ENCODE results near the gene TENT5C.
A peak's percentile ranks its signal among the peaks of the same experiment; 100 is the strongest.
"Not testable (repeated sequence)": the region's sequence is repeated elsewhere in the genome, so short reads cannot be mapped to it uniquely, and the experiment has no call there.

TENT5C gene

DNA sequence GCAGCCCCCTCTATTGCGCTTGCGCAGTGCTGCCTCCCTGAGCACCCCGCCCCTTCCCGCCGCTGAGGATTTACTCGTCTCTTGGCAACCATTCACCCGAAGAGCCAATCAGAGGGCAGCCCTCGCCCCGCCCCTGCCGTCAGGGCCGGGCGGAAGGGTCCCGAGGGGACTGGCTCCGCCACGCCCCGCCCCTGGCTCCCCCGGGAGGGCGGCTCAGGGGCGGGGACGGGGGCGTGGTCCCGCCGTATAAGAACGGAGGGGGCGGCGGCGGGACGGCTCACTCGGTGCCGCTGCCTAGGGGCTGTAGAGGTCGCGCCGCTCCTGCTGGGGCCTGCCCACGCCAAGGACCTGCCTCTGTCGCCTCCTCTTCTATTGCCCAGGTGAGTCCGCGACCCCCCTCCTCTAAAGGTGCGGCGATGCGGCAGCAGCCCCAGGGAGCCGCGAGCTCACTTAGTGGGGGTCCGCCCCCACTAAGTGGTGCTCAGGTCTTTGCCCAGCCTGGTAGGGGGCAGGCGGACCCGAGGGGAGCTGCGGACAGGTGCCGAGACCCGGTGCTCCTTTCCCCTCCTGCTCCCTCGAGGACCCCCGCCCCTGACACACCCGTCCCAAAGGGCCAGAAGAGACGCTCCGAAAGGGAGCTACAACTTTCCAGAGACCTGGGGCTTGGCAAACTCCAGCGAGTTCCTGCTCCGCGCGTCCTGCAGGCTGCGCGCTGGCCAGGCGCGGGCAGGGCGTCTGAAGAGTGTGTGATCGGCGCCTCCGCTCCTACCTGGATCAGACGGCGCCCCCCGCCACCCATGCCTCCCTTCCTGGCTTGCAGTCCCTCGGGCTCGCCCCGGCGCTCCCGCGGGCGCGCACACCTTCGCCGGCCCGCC lies at the start of gene TENT5C:
Gene TENT5C, plus strand, starts transcription at position 275 of the 875 bp plus-strand sequence. CDS start 16,821 bp downstream, outside the sequence.
- DNase-seq (ENCODE audit: low read depth in 2 of 2), result peak; percentile 98

DNA sequence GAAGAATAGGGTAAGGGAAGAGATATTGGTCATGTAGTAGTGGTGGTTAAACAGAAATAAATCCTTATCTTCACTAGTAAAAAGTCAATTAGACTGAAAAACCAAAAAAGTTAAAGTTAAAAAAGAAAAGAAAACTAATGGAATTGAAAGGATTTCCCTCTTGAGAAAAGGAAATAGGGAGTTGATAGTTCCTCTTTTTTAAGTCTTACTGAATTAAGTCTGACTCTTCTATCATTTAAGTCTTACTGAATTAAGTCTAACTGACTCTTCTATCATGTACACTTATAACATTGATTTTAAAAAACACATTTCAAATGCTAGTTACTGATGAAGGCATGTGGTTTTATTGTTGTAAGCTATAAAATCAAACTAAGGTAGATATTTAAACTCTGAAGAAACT lies 49.5 kb upstream of the TENT5C start:
- DNase-seq (ENCODE audit: low read depth in 2 of 2), result no peak

DNA sequence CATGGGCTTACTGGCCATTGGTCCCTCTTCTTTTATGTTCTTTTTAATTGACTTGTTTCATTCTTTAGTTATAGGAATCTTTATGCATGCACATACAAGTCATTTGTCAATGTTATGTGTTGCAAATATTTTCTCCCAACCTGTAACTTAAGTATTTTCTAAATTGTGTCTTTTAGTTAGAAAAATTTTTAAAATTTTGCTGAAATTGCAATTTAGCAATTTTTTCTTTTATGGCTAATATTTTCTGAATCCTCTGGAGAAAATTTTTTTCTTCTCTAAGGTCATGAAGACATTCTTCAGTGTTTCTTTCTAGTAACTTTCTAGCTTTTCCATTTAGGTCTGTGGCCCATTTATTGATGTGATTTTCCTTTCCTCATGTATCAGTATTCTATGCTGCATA lies 48.9 kb upstream of the TENT5C start:
- DNase-seq (ENCODE audit: low read depth in 2 of 2), result no peak

DNA sequence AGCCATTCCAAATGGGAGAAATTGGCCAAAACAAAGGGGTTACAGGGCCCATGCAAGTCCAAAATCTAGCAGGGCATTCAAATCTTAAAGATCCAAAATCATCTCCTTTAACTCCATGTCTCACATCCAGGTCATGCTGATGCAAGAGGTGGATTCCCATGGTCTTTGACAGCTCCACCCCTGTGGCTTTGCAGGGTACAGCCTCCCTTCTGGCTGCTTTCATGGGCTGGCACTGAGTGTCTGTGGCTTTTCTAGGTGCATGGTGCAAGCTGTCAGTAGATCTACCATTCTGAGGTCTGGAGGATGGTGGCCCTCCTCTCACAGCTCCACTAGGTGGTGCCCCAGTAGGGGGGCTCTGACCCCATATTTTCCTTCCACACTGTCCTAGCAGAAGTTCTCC lies 47.4 kb upstream of the TENT5C start:
- DNase-seq (ENCODE audit: low read depth in 2 of 2), result not testable (repeated sequence)

DNA sequence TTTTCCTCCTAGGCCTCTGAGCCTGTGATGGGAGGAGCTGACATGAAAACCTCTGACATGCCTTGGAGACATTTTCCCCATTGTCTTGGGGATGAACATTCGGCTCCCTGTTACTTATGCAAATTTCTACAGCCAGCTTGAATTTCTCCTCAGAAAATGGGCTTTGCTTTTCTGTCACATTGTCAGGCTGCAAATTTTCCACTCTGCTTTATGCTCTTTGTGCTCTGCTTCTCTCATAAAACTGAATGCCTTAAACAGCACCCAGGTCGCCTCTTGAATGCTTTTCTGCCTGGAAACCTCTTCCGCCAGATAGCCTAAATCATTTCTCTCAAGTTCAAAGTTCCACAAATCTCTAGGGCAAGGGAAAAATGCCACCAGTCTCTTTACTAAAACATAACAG lies 46.7 kb upstream of the TENT5C start:
- no peak for DNase-seq (ENCODE audit: low read depth in 2 of 2)

DNA sequence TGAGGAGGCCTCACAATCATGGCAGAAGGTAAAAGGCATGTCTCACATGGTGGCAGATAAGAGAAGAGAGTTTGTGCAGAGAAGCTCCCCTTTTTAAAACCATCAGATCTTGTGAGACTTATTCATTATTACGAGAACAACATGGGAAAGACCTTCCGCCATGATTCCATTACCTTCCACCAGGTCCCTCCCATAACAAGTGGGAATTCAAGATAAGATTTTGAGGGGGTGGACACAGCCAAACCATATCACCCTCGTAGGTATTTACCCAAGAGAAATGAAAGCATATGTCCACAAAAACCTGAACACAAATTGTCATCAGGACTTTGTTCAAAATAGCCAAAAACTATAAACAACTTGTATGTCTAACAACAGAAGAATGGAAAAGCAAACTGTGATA lies 45.9 kb upstream of the TENT5C start:
- no peak for DNase-seq (ENCODE audit: low read depth in 2 of 2)

DNA sequence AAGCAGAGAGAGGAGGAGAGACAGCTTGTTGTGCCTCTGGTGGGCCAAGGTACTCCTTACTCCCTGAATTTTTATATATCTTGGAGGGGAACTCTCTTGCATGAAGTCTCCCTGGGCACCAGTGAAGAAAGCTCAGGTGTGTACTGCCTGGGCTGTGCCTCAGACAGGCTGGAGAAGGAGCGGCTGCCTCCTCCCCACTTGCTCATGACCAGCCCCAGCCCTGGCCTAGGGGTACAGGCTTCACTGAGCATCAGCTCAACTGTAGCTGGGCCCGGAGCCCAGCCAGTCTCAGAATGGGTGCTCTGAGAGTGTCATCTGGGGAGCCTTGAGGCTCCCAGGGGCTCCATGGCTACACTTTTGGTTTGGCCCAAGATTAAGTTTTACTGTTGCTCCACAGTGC lies 44.8 kb upstream of the TENT5C start:
- no peak for DNase-seq (ENCODE audit: low read depth in 2 of 2)

DNA sequence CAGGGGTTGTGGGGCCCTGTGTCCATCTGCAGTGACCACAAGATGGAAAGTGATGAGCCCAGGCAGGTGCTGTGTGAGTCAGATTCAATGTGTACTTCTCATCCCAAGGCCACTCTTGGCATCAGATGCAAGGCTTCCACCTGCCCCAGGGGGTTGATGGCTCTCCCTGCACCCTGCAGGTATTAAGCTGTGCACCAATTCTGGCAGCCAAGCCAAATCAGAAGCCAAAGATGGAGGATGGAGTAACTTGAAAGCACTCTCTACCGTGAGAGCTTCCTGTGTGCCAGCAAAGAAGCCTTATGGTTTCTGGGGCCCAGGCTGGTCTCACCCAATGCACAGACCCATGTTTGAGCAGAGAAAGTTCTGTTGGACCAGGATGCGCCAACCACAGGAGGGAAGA lies 44.3 kb upstream of the TENT5C start:
- no peak for DNase-seq (ENCODE audit: low read depth in 2 of 2)

DNA sequence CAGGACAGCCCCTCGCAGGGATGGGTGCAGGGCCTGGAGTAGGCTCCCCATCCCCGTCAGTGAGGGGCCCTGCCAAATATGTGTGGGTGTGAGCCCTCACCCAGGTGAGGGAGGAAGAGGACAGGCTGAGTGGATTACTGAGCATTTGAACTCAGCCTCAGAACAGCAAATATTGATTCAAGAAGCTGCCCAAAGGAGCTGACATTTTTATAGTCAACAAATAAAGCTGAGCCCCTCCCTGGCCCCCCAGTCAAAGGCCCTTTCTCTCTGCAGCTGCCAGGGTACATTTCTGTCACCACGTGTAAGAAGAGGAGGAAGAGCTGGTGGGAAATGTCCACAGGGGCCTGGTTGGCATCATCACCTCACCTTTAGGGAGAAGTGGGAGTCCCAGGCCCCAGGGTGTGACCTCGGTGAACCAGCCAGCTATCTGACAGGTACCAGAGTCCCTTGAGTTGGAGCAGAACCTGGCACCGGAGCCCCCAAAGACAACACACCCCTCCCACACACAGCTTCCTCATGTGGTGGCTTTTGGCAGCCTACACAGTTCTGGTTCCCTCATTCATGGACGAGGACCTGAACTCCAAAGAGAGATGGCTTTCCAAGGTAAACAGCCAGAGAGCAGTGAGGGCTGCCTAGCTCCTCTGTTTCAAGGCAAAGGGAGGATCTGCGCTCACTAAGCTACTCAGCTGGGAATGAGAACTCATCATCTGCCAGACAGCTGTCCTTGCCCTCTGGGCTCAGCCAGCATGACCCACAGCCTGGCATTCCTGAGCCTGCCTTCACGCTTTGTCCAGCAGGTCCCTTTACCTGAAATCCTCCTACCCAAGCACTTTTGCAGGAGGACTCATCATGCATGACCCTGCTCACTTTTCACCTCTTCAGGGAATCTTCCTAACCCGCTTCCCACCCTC lies 43.0 kb upstream of the TENT5C start:
- no peak for DNase-seq (ENCODE audit: low read depth in 2 of 2)

DNA sequence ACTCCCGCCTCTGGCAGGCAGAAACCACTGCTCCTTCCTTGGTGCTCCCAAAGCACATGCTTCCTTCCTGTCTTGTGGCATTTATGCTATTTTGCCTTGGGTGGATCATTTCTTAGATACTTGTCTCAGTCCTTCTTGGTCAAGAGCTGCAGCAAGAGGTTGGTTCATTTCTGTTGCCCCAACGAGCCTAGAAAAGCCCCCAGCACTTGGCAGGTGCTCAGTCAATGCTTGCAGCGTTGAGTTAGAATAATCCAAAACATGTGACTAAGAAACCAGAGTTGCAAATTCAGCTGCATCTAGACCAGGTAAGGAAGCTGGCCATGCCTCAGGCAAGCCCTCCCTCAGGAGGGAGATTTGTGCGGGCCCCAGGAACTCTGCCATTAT lies 42.4 kb upstream of the TENT5C start:
- DNase-seq (ENCODE audit: low read depth in 2 of 2), result no peak

DNA sequence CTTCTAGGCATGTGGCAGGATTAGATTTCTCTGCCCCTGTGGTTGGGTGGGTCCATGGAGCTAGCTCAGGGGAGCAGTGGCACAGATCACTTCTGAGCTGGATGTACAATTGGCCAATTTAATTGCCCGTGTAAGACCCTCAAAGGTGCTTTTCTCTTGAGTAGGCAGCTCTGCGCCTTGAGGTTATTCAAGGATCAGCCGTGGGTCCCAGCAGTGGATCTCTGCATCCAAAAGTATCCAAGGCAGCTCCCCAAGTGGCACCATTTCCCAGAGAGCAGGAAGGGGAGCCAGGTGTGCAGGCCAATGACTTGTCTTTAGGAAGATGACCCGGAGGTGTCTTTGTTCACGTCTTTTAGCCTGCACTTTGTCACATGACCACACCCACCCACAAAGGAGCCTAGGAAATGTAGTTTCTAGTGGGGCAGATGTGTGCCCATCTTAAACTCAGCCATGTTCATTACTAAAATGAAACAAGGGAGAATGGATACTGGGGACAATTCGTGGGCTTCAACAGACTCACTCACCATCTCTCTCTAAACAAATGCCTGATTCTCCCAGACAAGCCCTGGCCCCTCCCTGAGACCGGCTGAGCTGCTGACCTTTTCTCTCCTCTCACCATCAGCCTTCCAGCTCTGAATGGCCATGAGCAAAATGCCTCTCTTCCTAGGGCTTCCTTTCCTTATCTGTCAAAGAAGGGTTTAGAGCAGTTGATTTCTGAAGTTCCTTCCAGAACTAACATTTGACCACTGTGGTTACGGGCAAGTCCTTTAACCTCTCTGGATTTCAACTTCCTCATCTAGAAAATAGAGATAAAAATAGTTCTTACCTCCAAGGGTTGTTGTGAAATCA lies 41.4 kb upstream of the TENT5C start:
- DNase-seq (ENCODE audit: low read depth in 2 of 2), result no peak

DNA sequence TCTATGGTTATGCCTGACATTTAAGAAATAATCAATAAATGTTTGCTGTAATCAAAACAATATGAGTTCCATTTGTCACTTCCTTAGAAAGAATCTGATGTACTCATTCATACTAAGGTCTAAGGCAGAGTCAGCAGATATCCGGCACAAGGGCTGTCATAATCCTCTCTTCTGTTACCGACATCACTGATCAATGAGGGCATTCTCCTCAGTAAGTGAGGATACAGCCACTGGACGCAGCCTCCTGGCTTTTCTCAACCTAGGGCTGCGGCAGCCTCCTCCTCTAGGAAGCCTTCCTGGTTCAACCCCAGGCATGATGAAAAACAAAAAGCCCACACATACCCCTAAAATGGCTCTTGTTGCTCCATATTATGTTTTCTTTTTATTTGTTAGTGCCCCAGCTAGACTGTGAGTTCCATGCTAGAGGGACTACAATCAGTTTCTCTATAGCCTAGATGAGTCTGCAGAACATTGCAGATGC lies 40.7 kb upstream of the TENT5C start:
- no peak for DNase-seq (ENCODE audit: low read depth in 2 of 2)

DNA sequence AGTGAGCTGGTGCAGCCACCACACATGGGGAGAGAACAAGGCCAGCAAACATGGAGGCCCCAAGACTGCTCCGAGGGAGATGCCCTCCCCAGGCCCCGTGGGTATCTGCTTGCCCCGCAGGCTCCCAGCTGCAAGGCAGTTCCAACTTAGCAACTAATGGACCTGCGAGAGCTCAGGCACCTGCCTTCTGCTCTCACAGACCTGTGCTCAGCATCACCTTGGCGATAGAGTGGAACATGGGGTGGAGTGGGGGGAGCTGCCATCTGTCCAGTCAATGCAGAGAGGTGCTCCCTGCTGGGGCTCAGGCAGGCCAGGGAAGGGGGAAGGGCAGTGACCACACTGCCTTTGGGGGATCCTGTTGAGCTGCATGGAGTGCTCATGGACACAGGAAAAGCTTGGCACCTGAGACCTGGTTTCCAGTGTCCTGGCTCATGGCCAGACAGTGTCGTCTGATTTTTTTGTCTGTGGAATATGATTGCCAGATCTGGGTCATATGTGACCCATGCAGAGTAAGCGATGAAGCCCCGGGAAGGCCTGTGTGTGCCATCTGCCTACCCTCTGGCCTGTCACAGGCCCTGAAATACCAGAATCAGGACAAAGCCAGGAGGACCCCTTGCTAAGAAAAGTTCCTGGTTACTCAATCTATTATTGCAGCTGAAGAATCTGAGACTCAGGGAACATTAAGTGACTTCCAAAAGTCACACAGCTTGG lies 39.9 kb upstream of the TENT5C start:
- no peak for DNase-seq (ENCODE audit: low read depth in 2 of 2)

DNA sequence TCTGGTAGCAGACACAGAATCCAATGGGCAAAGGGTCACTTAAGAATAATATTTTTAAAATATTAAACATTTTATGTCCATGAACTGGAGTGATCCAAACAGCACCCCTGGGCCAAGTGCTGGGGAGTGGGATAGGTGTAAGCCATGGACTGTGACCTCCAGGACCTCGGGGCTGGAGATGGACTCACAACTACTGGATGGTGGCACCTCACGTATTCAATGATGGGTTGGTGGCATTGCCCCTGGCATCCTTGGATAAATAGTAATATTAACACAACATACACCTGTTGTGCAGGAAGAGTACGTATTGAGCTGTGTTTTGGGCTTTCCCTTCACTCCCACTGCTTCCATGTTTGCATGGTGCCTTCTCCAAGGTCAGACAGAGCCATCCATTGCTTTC lies 39.3 kb upstream of the TENT5C start:
- no peak for DNase-seq (ENCODE audit: low read depth in 2 of 2)

DNA sequence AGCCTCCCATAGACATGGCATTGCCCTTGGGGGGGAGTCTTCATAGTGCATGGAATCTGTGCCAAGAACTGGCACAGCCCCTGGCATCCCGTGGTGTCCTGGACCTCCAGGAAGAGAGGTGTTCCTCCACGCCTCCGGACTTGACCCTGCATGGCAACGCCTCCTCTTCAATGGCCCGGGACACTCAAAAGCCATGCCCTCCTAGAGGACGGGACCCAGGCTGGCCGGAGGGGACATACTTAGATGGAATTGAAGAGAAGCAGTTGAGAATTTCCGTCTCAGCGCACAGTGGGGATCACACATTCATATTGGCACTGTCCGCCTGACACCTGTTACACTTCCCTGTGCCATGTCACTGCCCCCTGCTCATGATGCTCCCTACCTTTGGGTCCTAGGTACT lies 38.4 kb upstream of the TENT5C start:
- DNase-seq (ENCODE audit: low read depth in 2 of 2), result no peak

DNA sequence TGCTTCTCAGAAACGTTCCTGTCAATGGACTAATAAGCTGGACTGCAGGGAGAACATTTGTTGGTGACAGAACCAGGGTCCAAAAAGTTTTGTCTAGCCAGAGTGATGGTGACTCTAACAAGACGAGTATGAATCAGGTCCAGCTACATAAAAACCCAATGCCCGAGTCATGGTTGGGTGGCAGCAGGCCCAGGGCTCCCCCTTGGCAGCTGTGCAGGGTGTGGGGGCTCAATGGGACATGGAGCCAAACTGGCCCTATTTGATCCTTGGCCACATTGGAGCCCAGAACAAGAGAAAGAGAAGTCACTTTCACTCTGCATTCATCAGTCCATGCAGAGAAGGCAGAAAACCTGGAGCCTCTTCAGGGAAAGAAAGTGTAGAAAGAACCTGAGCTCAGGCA lies 37.9 kb upstream of the TENT5C start:
- DNase-seq (ENCODE audit: low read depth in 2 of 2), result no peak

DNA sequence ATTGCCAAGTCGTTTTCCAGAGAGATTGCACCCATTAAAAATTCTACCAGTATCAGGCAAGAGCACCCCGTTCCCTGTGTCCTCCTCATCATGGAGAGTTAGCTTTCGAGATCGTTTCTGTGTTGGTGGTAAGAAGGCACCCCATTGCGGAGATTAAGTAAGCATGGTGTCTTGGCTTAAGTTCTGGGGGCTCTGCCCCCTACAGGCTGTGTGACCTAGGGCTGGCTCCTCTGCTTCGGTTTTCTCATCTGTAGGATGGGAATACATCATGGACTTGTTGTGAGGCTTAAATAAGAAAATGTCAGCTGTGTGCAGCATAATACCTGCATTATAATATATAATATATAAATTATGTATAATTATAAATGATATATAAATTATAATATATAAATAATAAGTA lies 36.8 kb upstream of the TENT5C start:
- no peak for DNase-seq (ENCODE audit: low read depth in 2 of 2)

DNA sequence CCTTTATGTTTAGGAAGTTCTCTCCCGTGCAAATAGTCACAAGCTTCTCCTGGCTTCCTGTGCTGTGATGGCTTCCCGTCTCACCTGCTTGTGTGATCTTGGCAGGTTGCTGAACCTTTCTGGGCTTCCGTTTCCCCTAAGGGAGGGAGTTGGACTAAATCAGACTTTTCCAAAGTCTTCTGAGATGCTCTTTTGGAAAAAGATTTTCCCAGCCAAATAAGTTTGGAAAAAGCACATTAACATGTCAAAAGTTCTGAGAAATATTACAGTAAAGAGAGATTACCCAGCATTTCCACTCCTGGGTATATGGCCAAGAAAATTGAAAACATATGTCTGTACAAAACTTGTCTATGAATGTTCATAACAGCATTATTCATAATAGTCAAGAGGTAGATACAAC lies 36.0 kb upstream of the TENT5C start:
- no peak for DNase-seq (ENCODE audit: low read depth in 2 of 2)

DNA sequence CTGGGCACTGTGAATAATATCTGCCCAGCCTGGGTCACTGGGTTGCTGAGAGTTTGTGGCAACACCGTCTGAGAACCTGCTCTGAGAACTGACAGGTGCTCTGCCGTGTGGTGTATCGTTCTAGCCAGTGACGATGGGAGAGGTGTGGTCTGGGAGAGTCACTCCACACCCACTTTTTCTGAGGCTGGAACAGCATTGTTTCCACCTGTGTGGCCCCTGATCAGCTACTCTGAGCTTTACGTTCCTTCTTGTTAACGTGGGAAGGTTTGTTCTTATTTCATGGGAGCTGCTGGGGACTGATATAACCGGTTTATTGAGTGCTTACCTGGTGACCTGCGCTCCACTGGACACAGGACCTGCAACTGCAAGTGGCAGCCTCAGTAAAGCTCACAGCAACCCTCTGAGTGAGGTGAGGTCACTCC lies 34.8 kb upstream of the TENT5C start:
- no peak for DNase-seq (ENCODE audit: low read depth in 2 of 2)

DNA sequence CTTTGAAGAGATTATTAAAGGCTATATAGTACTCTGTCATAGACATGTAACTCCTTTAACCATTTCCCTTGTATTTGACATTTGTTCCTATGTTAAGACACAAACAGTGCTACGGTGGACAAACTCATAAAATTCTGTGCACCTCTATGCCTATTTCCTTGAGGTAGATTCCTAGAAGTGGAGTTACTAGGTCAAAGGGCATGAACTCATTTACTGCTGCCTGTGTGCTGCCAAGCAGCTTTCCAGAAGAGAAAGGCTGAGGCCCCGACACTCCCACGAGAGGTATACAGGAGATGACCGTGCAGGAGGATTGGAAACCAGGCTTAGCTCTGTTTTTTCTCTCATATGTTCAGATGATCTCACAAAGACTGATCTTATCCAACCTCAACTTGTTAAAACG lies 34.4 kb upstream of the TENT5C start:
- DNase-seq (ENCODE audit: low read depth in 2 of 2), result no peak

DNA sequence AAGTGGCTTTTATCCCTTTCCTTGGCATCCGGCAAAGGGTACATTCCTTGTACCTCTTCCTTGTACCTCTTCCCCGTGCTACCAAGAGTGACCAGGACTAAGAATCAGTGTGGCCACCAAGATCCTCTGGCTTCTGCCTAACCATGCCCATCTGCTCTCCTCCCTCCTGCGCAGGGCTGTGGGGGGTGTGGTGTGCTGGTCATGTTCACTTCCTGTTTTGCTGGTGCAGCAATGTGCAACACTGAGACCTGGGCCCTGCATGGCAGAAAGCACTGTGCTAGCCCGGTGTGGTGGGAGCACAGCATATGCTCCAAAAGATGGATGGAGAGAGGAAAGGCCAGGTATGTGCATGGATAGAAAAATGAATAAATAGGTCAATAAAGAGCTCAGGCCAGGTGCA lies 33.3 kb upstream of the TENT5C start:
- no peak for DNase-seq (ENCODE audit: low read depth in 2 of 2)

All from stimulated activated CD4-positive, alpha-beta T cell treated with anti-CD3 and anti-CD28 coated beads, Interleukin-1b, Interleukin-23, amount 100 ng/mL, for 4 hours (primary cell).